ENCODE data around the gene PTGIR. TPM values are rescaled to one million over a fixed set of nuclear protein-coding genes. Genes with fewer than 3 reads are reported as not detected.

The PTGIR gene, protein sequence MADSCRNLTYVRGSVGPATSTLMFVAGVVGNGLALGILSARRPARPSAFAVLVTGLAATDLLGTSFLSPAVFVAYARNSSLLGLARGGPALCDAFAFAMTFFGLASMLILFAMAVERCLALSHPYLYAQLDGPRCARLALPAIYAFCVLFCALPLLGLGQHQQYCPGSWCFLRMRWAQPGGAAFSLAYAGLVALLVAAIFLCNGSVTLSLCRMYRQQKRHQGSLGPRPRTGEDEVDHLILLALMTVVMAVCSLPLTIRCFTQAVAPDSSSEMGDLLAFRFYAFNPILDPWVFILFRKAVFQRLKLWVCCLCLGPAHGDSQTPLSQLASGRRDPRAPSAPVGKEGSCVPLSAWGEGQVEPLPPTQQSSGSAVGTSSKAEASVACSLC
- total RNA-seq, result 0.07 and 0.58 TPM in 2 replicates

DNA sequence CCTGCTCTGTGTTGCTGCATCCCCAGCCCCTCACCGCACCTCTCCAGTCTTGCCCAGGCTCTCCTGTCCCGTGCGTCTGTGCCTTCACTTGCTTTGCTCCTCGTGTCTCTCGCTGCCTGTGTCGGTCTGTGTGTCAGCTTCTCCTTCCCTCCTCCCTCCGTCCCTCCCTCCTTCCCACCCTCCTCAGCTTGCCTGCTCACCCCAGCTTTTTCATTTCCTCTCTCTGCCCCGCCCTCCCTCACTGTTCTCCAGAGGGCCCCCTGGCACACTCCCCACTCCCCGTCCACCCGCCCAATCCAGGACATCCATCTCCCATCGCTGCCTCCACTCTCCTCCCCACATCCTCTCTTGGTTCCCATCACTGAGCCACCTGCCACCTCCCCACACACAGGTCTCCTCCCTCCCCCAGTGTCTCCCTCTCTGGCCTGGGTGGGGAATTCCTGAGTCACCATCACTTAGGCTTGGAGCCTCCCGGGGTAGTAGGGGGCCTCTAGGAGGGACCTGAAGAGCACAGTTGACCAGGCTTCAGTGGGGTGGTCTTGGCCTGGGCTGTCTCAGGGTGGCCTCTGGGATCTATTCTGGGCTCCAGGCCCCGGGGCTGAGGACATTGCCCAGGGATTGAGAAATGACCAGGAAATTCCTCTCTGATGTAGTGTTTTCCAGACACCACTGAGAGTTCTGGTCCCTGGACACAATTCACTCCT lies at the start of gene PTGIR:
TSS of gene PTGIR (minus strand) at position 132 of the 704 bp plus-strand sequence. CDS start 864 bp downstream, outside the sequence.
- H3K4me3 ChIP-seq (ENCODE audit: low read depth, low read length), result no peak within 1 kb of the TSS
- no peak for DNase-seq (ENCODE audit: low read depth)
- TF ChIP-seq, protein P1, sequence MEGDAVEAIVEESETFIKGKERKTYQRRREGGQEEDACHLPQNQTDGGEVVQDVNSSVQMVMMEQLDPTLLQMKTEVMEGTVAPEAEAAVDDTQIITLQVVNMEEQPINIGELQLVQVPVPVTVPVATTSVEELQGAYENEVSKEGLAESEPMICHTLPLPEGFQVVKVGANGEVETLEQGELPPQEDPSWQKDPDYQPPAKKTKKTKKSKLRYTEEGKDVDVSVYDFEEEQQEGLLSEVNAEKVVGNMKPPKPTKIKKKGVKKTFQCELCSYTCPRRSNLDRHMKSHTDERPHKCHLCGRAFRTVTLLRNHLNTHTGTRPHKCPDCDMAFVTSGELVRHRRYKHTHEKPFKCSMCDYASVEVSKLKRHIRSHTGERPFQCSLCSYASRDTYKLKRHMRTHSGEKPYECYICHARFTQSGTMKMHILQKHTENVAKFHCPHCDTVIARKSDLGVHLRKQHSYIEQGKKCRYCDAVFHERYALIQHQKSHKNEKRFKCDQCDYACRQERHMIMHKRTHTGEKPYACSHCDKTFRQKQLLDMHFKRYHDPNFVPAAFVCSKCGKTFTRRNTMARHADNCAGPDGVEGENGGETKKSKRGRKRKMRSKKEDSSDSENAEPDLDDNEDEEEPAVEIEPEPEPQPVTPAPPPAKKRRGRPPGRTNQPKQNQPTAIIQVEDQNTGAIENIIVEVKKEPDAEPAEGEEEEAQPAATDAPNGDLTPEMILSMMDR (conservative IDR thresholded peaks at IDR 0.05; ENCODE audit: low read depth, low read length), result no peak

DNA sequence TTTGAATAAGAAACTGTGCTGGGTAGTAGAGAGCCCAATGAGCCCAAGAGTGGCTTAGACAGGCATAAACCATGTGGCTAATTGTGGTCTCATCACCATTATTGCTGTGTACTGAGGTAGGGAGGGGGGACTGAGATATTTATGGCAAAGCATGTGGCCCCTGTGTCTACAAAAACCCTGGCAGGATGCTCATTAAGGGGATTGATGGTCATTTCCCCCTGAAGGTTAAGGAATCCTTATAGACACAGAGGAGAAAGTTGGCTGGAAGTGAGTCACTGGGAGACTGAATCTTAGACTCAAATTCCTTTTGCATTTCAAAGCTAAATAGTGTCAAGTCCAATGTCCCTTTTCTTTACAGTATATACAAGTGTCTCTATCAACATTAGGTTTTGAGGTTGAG lies 45.9 kb upstream of the PTGIR start:
- no peak for DNase-seq (ENCODE audit: low read depth)
- TF ChIP-seq, protein P1 (conservative IDR thresholded peaks at IDR 0.05; ENCODE audit: low read depth, low read length), result no peak
- no peak overlapping the region for H3K4me3 ChIP-seq (ENCODE audit: low read depth, low read length)

DNA sequence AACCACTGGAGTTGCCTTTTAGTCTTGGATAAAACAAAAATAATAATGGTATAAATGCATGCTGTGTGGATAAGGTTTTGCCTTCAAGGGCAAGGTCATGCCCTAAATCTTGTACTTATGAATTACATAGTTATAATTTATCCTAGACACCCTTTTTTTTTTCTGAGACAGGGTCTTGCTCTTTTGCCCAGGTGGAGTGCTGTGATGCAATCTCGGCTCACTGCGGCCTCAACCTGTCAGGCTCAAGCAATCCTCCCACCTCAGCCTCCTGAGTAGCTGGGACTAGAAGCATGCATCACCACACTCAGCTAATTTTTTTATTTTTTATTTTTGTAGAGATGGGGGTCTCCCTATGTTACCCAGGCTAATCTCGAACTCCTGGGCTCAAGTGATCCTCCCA lies 43.8 kb upstream of the PTGIR start:
- DNase-seq (ENCODE audit: low read depth), result no peak
- no peak overlapping the region for H3K4me3 ChIP-seq (ENCODE audit: low read depth, low read length)
- TF ChIP-seq, protein P1 (conservative IDR thresholded peaks at IDR 0.05; ENCODE audit: low read depth, low read length), result no peak

- no peak overlapping the region for H3K4me3 ChIP-seq (ENCODE audit: low read depth, low read length)
- TF ChIP-seq, protein P1 (conservative IDR thresholded peaks at IDR 0.05; ENCODE audit: low read depth, low read length), result no peak
- no peak for DNase-seq (ENCODE audit: low read depth)
Measured at GRCh38 chr19:46665072-46665471, 40.2 kb upstream of the PTGIR start.

DNA sequence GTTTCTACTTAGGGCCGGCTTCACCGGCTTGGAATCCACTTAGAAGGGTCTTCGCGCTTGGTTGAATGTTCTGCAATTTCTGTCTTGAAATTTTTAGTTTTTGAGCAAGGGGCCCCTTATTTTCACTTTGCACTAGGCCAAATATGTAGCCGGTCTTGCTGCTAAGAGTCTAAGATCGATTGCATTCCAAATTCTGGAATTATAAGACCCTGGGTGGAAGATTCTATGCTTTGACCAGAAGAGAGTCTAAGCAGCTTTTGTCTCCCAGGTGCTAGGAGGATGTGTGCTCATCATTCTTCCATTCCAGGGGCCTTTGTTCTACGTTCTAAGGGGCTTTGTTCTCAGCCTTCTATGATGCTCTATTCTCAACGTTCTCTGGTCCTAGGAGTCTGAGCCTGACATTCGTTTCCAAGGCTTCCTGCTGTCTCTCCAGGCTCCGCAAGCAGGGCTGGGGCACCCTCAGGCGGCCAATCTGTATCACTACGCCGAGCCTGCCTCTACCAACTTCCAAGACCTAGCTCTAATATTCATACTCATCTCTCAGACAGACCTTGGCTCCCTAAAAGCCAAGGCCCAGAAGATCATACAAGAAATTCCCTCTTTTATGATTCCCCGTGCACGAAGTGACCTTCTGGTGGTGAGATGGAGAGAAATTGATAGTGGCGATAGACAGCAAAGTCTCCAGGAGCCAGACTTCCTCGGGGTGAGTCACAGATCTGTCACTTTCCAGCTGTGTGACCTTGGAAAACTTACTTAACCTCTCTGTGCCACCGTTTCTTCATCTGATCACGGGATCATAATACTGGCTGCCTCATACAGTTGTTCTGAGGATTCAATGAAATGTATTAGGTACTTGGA lies 37.1 kb upstream of the PTGIR start:
- peak; percentile 51 for DNase-seq (ENCODE audit: low read depth)
- peak overlapping the region; percentile 53 for H3K4me3 ChIP-seq (ENCODE audit: low read depth, low read length)
- TF ChIP-seq, protein P1 (conservative IDR thresholded peaks at IDR 0.05; ENCODE audit: low read depth, low read length), result peak; percentile 95

DNA sequence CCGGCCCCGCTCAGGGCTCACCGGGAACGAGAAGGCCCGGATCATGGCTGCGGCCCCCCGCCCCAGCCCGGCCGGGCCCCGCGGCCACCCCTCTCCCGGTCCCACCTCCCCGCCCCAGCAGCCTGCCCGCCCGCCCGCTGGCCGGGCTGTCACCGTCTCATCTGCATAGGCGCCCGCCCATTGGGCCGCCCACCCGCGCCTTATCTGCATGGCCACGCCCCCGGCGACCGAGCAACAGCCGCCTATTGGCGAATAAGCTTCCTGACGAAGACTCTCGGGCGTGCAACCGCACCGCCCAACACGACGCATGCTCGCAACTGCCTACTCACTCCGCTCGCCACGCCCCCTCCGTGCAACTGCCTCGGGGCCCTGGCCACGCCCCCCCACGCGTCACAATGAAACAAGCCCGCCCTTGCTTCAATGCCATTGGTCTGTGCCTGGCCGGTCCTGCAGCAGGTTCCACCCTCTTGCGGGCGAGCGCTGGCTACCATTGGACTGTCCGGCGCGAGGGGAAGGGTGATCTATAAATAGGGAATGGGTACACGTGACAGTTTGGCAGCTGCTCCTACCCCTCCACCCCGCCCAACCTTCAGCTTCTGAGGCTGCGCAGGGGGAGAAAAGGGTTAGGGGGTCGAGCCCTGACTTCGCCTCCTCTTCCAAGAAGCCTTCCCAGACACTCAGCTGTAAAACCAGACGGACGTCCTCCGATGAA lies 36.3 kb upstream of the PTGIR start, which contains the start of gene DACT3:
TSS of gene DACT3 (minus strand) at position 163 of the 712 bp plus-strand sequence. CDS start at position 45, 118 bp downstream.
- peak; percentile 79 for DNase-seq (ENCODE audit: low read depth)
- H3K4me3 ChIP-seq (ENCODE audit: low read depth, low read length), result peak within 1 kb of the TSS; percentile 53
- TF ChIP-seq, protein P1 (conservative IDR thresholded peaks at IDR 0.05; ENCODE audit: low read depth, low read length), result no peak
